ENCODE data around the gene CD276.

GRCh38 chr15:73745073-73745472, 60.9 kb downstream of the CD276 start:
- TF ChIP-seq EZH2 (IDR thresholded peaks at IDR 0.05; ENCODE audit: insufficient read depth, poor library complexity, severe bottlenecking) (no peak), EZH2phosphoT487 (IDR thresholded peaks at IDR 0.05; ENCODE audit: insufficient read depth, low read depth) (no peak)
